Right lobe of liver (tissue), 6 donors: Measurements from ENCODE around the gene SCAPER. TPM values are rescaled to one million over a fixed set of nuclear protein-coding genes. Genes with fewer than 3 reads are reported as not detected.

ENCODE experiments used
- ATAC-seq, 4 donors: fragments of 200-7000 bp; cut with Tn5 transposase; one replicate each; pipeline ENCODE4 v1.9.1; 2020; ENCODE audit warnings: mild to moderate bottlenecking in 4 of 4, moderate library complexity in 4 of 4
- DNase-seq, 3 donors: peaks; one replicate each; pipeline ENCODE4 v3.0.0-alpha.2; 2020
- H3K27ac ChIP-seq, 3 donors: fragments of 200-600 bp; one replicate each; pipeline ENCODE4 v1.8.0; 2022
- H3K27me3 ChIP-seq, 2 donors: fragments of 200-600 bp; one replicate each; pipeline ENCODE4 v1.8.0; 2022
- H3K36me3 ChIP-seq, 4 donors: fragments of 200-600 bp; sonication (generic) in 1 of 4; one replicate each; pipeline versions ENCODE4 v1.5.1 to v1.8.0; 2017 to 2022; ENCODE audit warnings: control low read depth in 1 of 4
- H3K4me1 ChIP-seq, 4 donors: fragments of 200-600 bp; sonication (generic) in 1 of 4; one replicate each; pipeline versions ENCODE4 v1.5.1 to v1.8.0; 2017 to 2022; ENCODE audit warnings: control low read depth in 1 of 4
- H3K4me3 ChIP-seq, 3 donors: fragments of 200-600 bp; one replicate each; pipeline ENCODE4 v1.8.0; 2022
- H3K9me3 ChIP-seq, 4 donors: fragments of 200-600 bp; sonication (generic) in 1 of 4; one replicate each; pipeline versions ENCODE4 v1.5.1 to v1.8.0; 2017 to 2022; ENCODE audit warnings: control low read depth in 1 of 4
- CTCF ChIP-seq, 4 donors: fragments of 200-600 bp in 3 of 4; fragments of 450-650 bp in 1 of 4; IDR thresholded peaks; one replicate each; pipeline versions ENCODE4 v1.5.1 to v1.8.0; 2016 to 2022; ENCODE audit warnings: antibody characterized with exemption in 4 of 4, mild to moderate bottlenecking in 2 of 4
- POLR2A ChIP-seq: fragments of 450-650 bp; IDR thresholded peaks from one replicate; pipeline ENCODE4 v1.6.1; 2017; ENCODE audit warnings: antibody characterized with exemption, mild to moderate bottlenecking
- WGBS: methylation state at CpG from one replicate; pipeline ENCODE4 v1.1.6; 2018; ENCODE audit warnings: low coverage, low lambda C conversion rate; ENCODE audit not compliant: insufficient coverage; ENCODE audit errors: missing lambda C conversion rate; 5-methylcytosine and 5-hydroxymethylcytosine counted together
- intact Hi-C, 2 donors: fragments of 100-400 bp; cut with DNase I; formaldehyde crosslinking; loops; one replicate each; pipeline versions ENCODE4 v1.11.2 to v1.14.1; 2022
- total RNA-seq, 6 experiments: library from RNA; depleted of rRNA in 2 of 6; stranded (reverse); fragments of >200 nt in 2 of 6; fragmentation: NEBNext Ultra II Directional in 3 of 6; extraction: Animal tissue kit (Norgen Biotek cat#: 25700) in 3 of 6; gene quantifications; one replicate each; pipeline versions ENCODE4 v1.1.0 to v1.2.4, GENCODE V29; 2016 to 2023
- donor health status: DM: no; HTN: yes; CAD: no.
- donor health status: DM: no; HTN: no; CAD: no.
- donor health status: DM: no; HTN: no; CAD: no.
- donor health status: DM: no; HTN: yes; CAD: no.
- donor health status: DM: no; HTN: yes; CAD: no.

The SCAPER gene
- total RNA-seq, 6 experiments from 2014 or later = 6.7 to 17.3 (median 10.4) TPM

GRCh38 chr15:76932135-76932966 lies 27.2 kb upstream of the SCAPER start:
- 22% methylated on average over 13 of the region's 14 CpGs for WGBS
- H3K27me3 ChIP-seq = no peaks in the 10 kb centered on the region
- no peaks in the 10 kb centered on the region for H3K9me3 ChIP-seq
- intact Hi-C loops = no loop called here
- ATAC-seq (no peak), DNase-seq (no peak)
- peaks cover 0 to 16% (median 0%) of the 10 kb centered on the region in 4 donors for H3K4me1 ChIP-seq
- H3K36me3 ChIP-seq = peaks cover 0 to 20% (median 0%) of the 10 kb centered on the region in 4 donors
- peak overlapping the region; percentile 59 to 79 (median 65) for H3K4me3 ChIP-seq
- H3K27ac ChIP-seq = peak overlapping the region; percentile 11 to 64 (median 53)
- TF ChIP-seq POLR2A = no peak
- TF ChIP-seq CTCF (IDR thresholded peaks at IDR 0.05) = no peak

GRCh38 chr15:76931397-76932134 lies 26.4 kb upstream of the SCAPER start, which contains the start of gene RCN2:
TSS of gene RCN2 (plus strand) at chr15:76931749. CDS start at chr15:76931842, 93 bp downstream.
- Histone ChIP-seq H3K4me1 (peaks cover 0 to 15% (median 0%) of the 10 kb centered on the region in 4 donors), H3K36me3 (peaks cover 0 to 15% (median 0%) of the 10 kb centered on the region in 4 donors), H3K27ac (peak within 1 kb of the TSS; percentile 50 to 64 (median 53)), H3K9me3 (no peaks in the 10 kb centered on the region), H3K27me3 (no peaks in the 10 kb centered on the region), H3K4me3 (peak within 1 kb of the TSS; percentile 59 to 79 (median 65))
- intact Hi-C loops = no loop called here
- TF ChIP-seq POLR2A = peak; percentile 89
- no peak for TF ChIP-seq CTCF (IDR thresholded peaks at IDR 0.05)
- under 1% methylated on average over 30 of the region's 96 CpGs for WGBS
- peak; percentile 99 to 100 (median 100) for ATAC-seq
- DNase-seq = peak; percentile 97 to 98 (median 98)

- intact Hi-C loops = no loop called here
- no peak for DNase-seq
- Histone ChIP-seq H3K36me3 (peaks cover 0 to 13% (median 0%) of the 10 kb centered on the region in 4 donors), H3K4me1 (peaks cover 0 to 11% (median 0%) of the 10 kb centered on the region in 4 donors), H3K27me3 (no peaks in the 10 kb centered on the region), H3K4me3 (peak overlapping the region; percentile 59 to 79 (median 65)), H3K9me3 (no peaks in the 10 kb centered on the region), H3K27ac (peak overlapping the region in 2 of 3 donors; percentile 50 to 64)
- TF ChIP-seq CTCF (IDR thresholded peaks at IDR 0.05) (no peak), POLR2A (no peak)
- WGBS = 21% methylated on average over 7 of the region's 7 CpGs
- no peak for ATAC-seq
Observed at GRCh38 chr15:76930831-76931396, 25.8 kb upstream of the SCAPER start.

GRCh38 chr15:76929011-76929760 lies 24.0 kb upstream of the SCAPER start:
- intact Hi-C loops = no loop called here
- Histone ChIP-seq H3K4me1 (peaks cover 0 to 11% (median 0%) of the 10 kb centered on the region in 4 donors), H3K27me3 (no peaks in the 10 kb centered on the region), H3K27ac (no peak overlapping the region), H3K9me3 (no peaks in the 10 kb centered on the region), H3K36me3 (peaks cover 0 to 1% (median 0%) of the 10 kb centered on the region in 4 donors), H3K4me3 (no peak overlapping the region)
- DNase-seq (no peak), ATAC-seq (no peak)
- TF ChIP-seq CTCF (IDR thresholded peaks at IDR 0.05) (no peak), POLR2A (no peak)
